PC-9 (cell line): ENCODE results near the gene PILRA. TPM values are rescaled to one million over a fixed set of nuclear protein-coding genes. Genes with fewer than 3 reads are reported as not detected.
A peak's percentile ranks its signal among the peaks of the same experiment; 100 is the strongest.

Source experiments
- BruUV-seq: library from RNA; stranded (reverse); fragments of 400-500 nt; replicated peaks from 2 replicates; lab custom pipeline; 2021; lab: Mats Ljungman, UMichigan
- CTCF ChIA-PET: fragments of 300-600 bp; sonication (Branson Sonifier 250); formaldehyde crosslinking; loops from one replicate; lab custom pipeline; 2022; ENCODE audit warnings: antibody characterized with exemption; lab: Charles Lee
- POLR2A ChIA-PET: fragments of 300-600 bp; sonication (Branson Sonifier 250); formaldehyde crosslinking; loops from one replicate; lab custom pipeline; 2022; ENCODE audit warnings: antibody characterized with exemption; ENCODE audit not compliant: unreplicated experiment; lab: Charles Lee
- DNase-seq, 2 experiments: peaks; one replicate each; pipeline versions ENCODE4 v3.0.0 to v3.0.0-alpha.2; 2015 to 2022; ENCODE audit warnings: mixed read lengths in 1 of 2
- H2AFZ ChIP-seq: fragments of 200-600 bp; sonication (generic); 2 replicates; pipeline ENCODE4 v1.8.1; 2017; ENCODE audit warnings: antibody characterized with exemption
- H3F3A ChIP-seq: fragments of 200-600 bp; sonication (generic); 2 replicates; pipeline ENCODE4 v1.8.1; 2017; ENCODE audit warnings: antibody characterized with exemption, mild to moderate bottlenecking, low read depth; ENCODE audit not compliant: insufficient read depth
- H3K27ac ChIP-seq: fragments of 200-600 bp; sonication (generic); 2 replicates; pipeline ENCODE4 v1.6.1; 2016; ENCODE audit warnings: mixed run types
- H3K27me3 ChIP-seq: fragments of 200-600 bp; sonication (generic); 2 replicates; pipeline ENCODE4 v1.6.1; 2016; ENCODE audit warnings: low read depth, mixed run types; ENCODE audit not compliant: insufficient read depth
- H3K36me3 ChIP-seq: fragments of 200-600 bp; sonication (generic); 2 replicates; pipeline ENCODE4 v1.6.1; 2016; ENCODE audit warnings: low read depth, mixed run types
- H3K4me1 ChIP-seq: fragments of 200-600 bp; sonication (generic); replicated peaks from 2 replicates; pipeline ENCODE4 v1.6.1; 2016; ENCODE audit warnings: mixed run types; ENCODE audit not compliant: insufficient read depth
- H3K4me2 ChIP-seq: fragments of 200-600 bp; sonication (generic); 2 replicates; pipeline ENCODE4 v1.6.1; 2017; ENCODE audit warnings: mixed run types
- H3K4me3 ChIP-seq: fragments of 200-600 bp; sonication (generic); 2 replicates; pipeline ENCODE4 v1.6.1; 2016; ENCODE audit warnings: mixed run types
- H3K79me2 ChIP-seq: fragments of 200-600 bp; sonication (generic); 2 replicates; pipeline ENCODE4 v1.6.1; 2017; ENCODE audit warnings: low read depth, mixed run types
- H3K9me2 ChIP-seq: fragments of 200-600 bp; sonication (generic); 2 replicates; pipeline ENCODE4 v1.8.1; 2017; ENCODE audit warnings: mild to moderate bottlenecking; ENCODE audit not compliant: insufficient read depth
- H3K9me3 ChIP-seq: fragments of 200-600 bp; sonication (generic); 2 replicates; pipeline ENCODE4 v1.8.1; 2016; ENCODE audit warnings: low read depth; ENCODE audit not compliant: insufficient read depth
- H4K20me1 ChIP-seq: fragments of 200-600 bp; sonication (generic); 2 replicates; pipeline ENCODE4 v1.8.1; 2017; ENCODE audit not compliant: insufficient read depth
- CTCF ChIP-seq: fragments of 200-600 bp; sonication (generic); conservative IDR thresholded peaks from 2 replicates; pipeline ENCODE4 v1.6.1; 2017; ENCODE audit warnings: mixed run types, antibody characterized with exemption, mild to moderate bottlenecking, moderate library complexity
- EZH2 ChIP-seq: fragments of 200-600 bp; sonication (generic); IDR thresholded peaks from 2 replicates; pipeline ENCODE4 v1.8.0; 2017; ENCODE audit warnings: antibody characterized with exemption, low read depth
- intact Hi-C: fragments of 100-400 bp; cut with micrococcal nuclease; formaldehyde crosslinking; loops from one replicate; pipeline ENCODE4 v1.10.0; 2022; ENCODE audit not compliant: unreplicated experiment
- total RNA-seq: library from RNA; stranded (reverse); gene quantifications from 2 replicates; pipeline ENCODE4 v1.2.3, GENCODE V29; 2021

Gene PILRA
- total RNA-seq, 1 experiment from 2014 or later = 2.8 TPM

DNA sequence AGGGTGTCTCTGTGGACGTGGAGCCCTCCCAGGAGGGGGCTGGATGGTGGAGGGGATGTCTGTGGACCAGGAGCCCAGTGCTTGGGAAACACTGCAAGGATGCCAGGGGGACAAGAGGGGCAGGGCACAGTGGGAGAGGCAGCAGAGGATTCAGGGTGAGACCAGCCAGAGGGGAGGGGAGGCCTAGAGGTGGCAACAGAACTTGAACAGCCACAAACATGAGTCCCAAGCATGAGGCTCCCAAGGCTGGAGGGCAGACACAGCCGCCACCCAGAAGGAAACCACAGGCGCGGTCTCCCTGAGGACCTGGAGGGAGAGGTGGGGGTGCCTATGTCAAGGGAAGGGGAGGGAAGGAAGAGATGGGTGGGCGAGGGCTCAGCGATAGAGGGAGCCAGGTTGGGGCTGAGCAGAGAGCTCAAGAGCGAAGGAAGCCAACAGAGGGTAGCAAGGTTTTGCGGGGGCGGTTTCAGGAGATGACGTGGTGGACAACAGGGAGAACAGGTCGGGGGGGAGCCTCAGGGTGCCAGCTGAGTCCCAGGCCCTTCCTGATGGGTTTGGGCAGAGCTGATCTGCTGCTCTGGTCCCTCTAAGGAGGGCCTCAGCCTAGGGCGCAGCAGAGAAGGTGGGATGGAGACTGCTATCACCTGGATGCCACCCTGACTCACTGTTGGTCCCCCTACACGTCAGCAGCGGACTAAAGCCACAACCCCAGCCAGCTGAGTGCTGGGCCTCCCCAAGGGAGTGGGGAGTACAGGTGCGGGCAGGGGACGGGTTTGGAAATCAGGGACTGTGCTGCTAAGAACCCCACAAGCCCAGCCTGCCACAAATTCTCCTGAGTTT is 6.7 kb upstream of the PILRA start:
- no TSS peak for BruUV-seq
- peaks cover 9% of the 10 kb centered on the region; the same call in 1 of the 2 replicates for H4K20me1 ChIP-seq
- TF ChIP-seq EZH2 = no peak
- TF ChIP-seq CTCF = no peak
- no peaks in the 10 kb centered on the region for H3K9me3 ChIP-seq
- H2AFZ ChIP-seq = no peak overlapping the region
- H3K4me1 ChIP-seq = no peaks in the 10 kb centered on the region
- peaks cover 15% of the 10 kb centered on the region for H3K36me3 ChIP-seq
- no peak for DNase-seq
- no peak overlapping the region for H3K27ac ChIP-seq
- no peaks in the 10 kb centered on the region for H3K27me3 ChIP-seq
- ChIA-PET POLR2A (no interaction called here), CTCF (no interaction called here)
- no peaks in the 10 kb centered on the region for H3K9me2 ChIP-seq
- no peak overlapping the region for H3K4me3 ChIP-seq
- no peaks in the 10 kb centered on the region for H3K79me2 ChIP-seq
- intact Hi-C loops = no loop called here
- no peak overlapping the region for H3K4me2 ChIP-seq
- peaks cover 53% of the 10 kb centered on the region for H3F3A ChIP-seq

- Histone ChIP-seq H3K27me3 (no peaks in the 10 kb centered on the region), H3K4me3 (no peak overlapping the region), H4K20me1 (peaks cover 9% of the 10 kb centered on the region; the same call in 1 of the 2 replicates), H3K9me3 (no peaks in the 10 kb centered on the region), H3K4me1 (no peaks in the 10 kb centered on the region), H3K27ac (no peak overlapping the region), H3K36me3 (peaks cover 10% of the 10 kb centered on the region), H2AFZ (no peak overlapping the region), H3F3A (peaks cover 53% of the 10 kb centered on the region), H3K9me2 (no peaks in the 10 kb centered on the region), H3K79me2 (no peaks in the 10 kb centered on the region), H3K4me2 (no peak overlapping the region)
- intact Hi-C loops = no loop called here
- TF ChIP-seq CTCF (no peak), EZH2 (no peak)
- ChIA-PET POLR2A (no interaction called here), CTCF (no interaction called here)
- BruUV-seq = no TSS peak
- DNase-seq = no peak
Measured at GRCh38 chr7:100367251-100367620, 6.1 kb upstream of the PILRA start.

GRCh38 chr7:100367676-100368613 is 5.3 kb upstream of the PILRA start:
- ChIA-PET POLR2A (no interaction called here), CTCF (no interaction called here)
- Histone ChIP-seq H3K79me2 (no peaks in the 10 kb centered on the region), H3K36me3 (peaks cover 9% of the 10 kb centered on the region), H3K9me3 (no peaks in the 10 kb centered on the region), H3K4me1 (no peaks in the 10 kb centered on the region), H3K9me2 (no peaks in the 10 kb centered on the region), H3K27ac (no peak overlapping the region), H2AFZ (no peak overlapping the region), H3K4me3 (no peak overlapping the region), H3F3A (peaks cover 49% of the 10 kb centered on the region), H3K4me2 (no peak overlapping the region), H4K20me1 (peaks cover 9% of the 10 kb centered on the region; the same call in 1 of the 2 replicates), H3K27me3 (no peaks in the 10 kb centered on the region)
- TF ChIP-seq CTCF = no peak
- TF ChIP-seq EZH2 = no peak
- BruUV-seq = TSS peak; percentile 6
- intact Hi-C loops = no loop called here
- DNase-seq = no peak
